ENCODE data around the gene CRYBB1. TPM values are rescaled to one million over a fixed set of nuclear protein-coding genes. Genes with fewer than 3 reads are reported as not detected.

Gene CRYBB1
- total and polyA plus RNA-seq, 4 donors: 0.17 to 2.3 (median 0.32) TPM; not detected in 1

DNA sequence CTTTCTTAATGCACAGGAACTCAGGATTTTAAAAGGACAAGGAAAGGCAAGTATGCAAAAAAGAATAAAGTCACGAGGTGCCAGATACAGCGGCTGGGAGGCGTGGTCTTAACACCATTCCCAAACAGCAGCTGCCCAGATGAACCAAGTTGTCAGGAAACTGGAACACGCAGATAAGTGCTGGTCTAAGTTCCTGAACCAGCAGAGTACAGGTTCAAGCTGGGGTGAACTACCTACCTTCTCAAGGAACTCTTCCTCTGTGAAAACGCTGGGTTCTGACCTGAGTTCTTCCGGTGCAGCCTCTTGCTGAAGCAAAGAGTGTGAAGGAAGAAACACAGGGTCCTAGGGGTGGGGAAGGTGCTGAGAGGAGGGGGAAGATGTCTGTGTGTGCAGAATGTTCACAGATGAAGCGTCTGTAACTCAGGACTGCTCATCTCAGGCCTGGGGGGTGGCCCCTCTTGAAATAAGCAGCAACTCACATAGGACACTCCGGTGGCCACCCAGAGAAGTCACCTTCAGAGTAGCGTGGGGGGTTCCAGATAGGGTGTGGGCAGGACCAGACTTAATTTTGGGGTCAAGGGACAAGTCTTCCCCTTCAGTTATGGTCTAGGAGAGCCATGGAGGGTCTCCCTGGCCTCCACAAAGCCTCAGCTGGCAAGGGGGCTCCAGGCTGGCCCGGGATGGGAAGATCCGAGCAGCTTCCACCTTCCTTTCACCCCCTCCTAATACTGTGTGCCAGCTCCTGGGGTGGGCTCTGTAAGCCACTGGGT is 31.1 kb downstream of the CRYBB1 start:
- peak; percentile 64 for TF ChIP-seq NR2F2 (IDR thresholded peaks at IDR 0.05)
- peak in 1 of 2 donors; percentile 7 for TF ChIP-seq RXRA (IDR thresholded peaks at IDR 0.05)
- TF ChIP-seq TAF1 (conservative IDR thresholded peaks at IDR 0.05): no peak
- WGBS: 71% methylated on average over 11 of the region's 11 CpGs
- peaks cover 8 to 43% (median 40%) of the 10 kb centered on the region in 4 donors for H3K4me1 ChIP-seq (ENCODE audit: control insufficient read depth in 4 of 4, insufficient read depth in 4 of 4, low read length in 3 of 4)
- no peak overlapping the region for H3K9ac ChIP-seq (ENCODE audit: low read depth in 1 of 2, low read length in 2 of 2)
- no peaks in the 10 kb centered on the region for H3K9me3 ChIP-seq (ENCODE audit: control insufficient read depth in 4 of 4, low read length in 3 of 4)
- no peak for DNase-seq (ENCODE audit: low spot score)
- H3K4me3 ChIP-seq (ENCODE audit: low read depth in 1 of 3, low read length in 3 of 3): no peak overlapping the region
- H3K27ac ChIP-seq (ENCODE audit: low read depth in 1 of 2, low read length in 2 of 2): peak overlapping the region; percentile 43 to 61
- H3K36me3 ChIP-seq (ENCODE audit: control insufficient read depth in 4 of 4, insufficient read depth in 3 of 4, low read depth in 1 of 4, low read length in 3 of 4): peaks cover 0 to 6% (median 4%) of the 10 kb centered on the region in 4 donors
- no peaks in the 10 kb centered on the region for H3K27me3 ChIP-seq (ENCODE audit: control insufficient read depth in 4 of 4, insufficient read depth in 4 of 4, low read length in 3 of 4)

DNA sequence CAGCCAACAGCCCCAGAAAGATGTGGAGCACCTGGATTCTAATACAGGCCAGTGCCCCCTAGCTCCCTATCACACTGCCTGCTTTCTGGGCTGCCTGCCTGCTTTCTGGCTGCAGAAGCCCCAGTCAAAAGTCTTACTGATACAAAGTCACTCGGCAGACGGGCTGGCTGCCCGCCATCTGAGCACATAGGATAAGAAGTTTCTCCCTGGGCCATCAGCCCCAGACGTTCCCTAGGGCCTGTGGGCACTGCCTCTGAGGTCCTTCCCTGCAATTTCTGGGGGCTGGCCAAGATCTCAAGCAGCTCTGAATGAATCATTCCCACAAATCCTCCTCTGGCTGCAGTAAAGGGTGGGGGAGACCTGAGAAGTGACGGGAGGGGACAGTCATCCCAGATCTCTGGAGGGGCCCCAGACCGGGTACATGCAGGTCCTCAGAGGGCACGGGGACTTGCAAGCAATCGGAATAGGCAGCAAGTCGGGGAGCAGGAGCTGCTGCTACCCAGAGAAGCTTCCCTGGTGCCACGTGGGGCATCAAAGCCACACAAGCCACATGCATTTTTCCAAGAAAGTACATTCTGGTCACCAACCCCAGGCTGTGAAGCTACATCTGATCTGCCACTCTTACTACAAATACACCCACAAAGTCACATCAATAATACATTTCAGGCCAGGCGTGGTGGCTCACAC is 32.6 kb downstream of the CRYBB1 start:
- Histone ChIP-seq H3K9ac (ENCODE audit: low read depth in 1 of 2, low read length in 2 of 2) (no peak overlapping the region), H3K9me3 (ENCODE audit: control insufficient read depth in 4 of 4, low read length in 3 of 4) (no peaks in the 10 kb centered on the region), H3K4me1 (ENCODE audit: control insufficient read depth in 4 of 4, insufficient read depth in 4 of 4, low read length in 3 of 4) (peaks cover 8 to 37% (median 35%) of the 10 kb centered on the region in 4 donors), H3K4me3 (ENCODE audit: low read depth in 1 of 3, low read length in 3 of 3) (no peak overlapping the region), H3K27me3 (ENCODE audit: control insufficient read depth in 4 of 4, insufficient read depth in 4 of 4, low read length in 3 of 4) (no peaks in the 10 kb centered on the region), H3K36me3 (ENCODE audit: control insufficient read depth in 4 of 4, insufficient read depth in 3 of 4, low read depth in 1 of 4, low read length in 3 of 4) (peaks cover 0 to 6% (median 4%) of the 10 kb centered on the region in 4 donors), H3K27ac (ENCODE audit: low read depth in 1 of 2, low read length in 2 of 2) (no peak overlapping the region)
- peak; percentile 82 for DNase-seq (ENCODE audit: low spot score)
- TF ChIP-seq FOXA1 (IDR thresholded peaks at IDR 0.05): no peak
- no peak for TF ChIP-seq NR2F2 (IDR thresholded peaks at IDR 0.05)
- TF ChIP-seq RXRA (IDR thresholded peaks at IDR 0.05): peak in 1 of 2 donors; percentile 14
- TF ChIP-seq RAD21 (IDR thresholded peaks at IDR 0.05): peak in 1 of 2 donors; percentile 33
- whole genome bisulfite sequencing: 52% methylated on average over 11 of the region's 11 CpGs

DNA sequence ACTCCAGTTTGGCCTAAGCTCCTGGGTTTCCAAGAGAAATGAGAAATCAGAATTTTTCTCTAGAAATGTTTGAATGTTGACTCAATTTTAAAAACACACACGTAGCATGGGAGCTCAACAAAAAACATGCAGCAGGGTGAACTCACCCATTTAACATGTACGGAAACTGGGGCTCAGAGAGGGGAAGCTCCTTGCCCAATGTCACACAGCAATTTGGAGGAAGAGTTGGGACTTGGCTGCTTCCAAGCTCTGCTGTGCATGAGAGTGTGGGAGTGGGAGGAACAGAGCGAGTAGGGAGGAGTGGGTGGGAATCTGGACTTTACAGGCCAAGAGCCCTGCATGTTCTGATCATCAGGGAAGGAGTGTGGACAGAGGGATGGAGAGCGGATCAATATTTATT is 33.8 kb downstream of the CRYBB1 start:
- Histone ChIP-seq H3K4me3 (ENCODE audit: low read depth in 1 of 3, low read length in 3 of 3) (no peak overlapping the region), H3K9me3 (ENCODE audit: control insufficient read depth in 4 of 4, low read length in 3 of 4) (no peaks in the 10 kb centered on the region), H3K36me3 (ENCODE audit: control insufficient read depth in 4 of 4, insufficient read depth in 3 of 4, low read depth in 1 of 4, low read length in 3 of 4) (peaks cover 0 to 8% (median 5%) of the 10 kb centered on the region in 4 donors), H3K9ac (ENCODE audit: low read depth in 1 of 2, low read length in 2 of 2) (no peak overlapping the region), H3K27me3 (ENCODE audit: control insufficient read depth in 4 of 4, insufficient read depth in 4 of 4, low read length in 3 of 4) (no peaks in the 10 kb centered on the region), H3K4me1 (ENCODE audit: control insufficient read depth in 4 of 4, insufficient read depth in 4 of 4, low read length in 3 of 4) (peaks cover 8 to 37% (median 35%) of the 10 kb centered on the region in 4 donors), H3K27ac (ENCODE audit: low read depth in 1 of 2, low read length in 2 of 2) (no peak overlapping the region)
- TF ChIP-seq FOXA2 (IDR thresholded peaks at IDR 0.05): no peak
- TF ChIP-seq JUND (IDR thresholded peaks at IDR 0.05): no peak
- WGBS: 82% methylated on average over 4 of the region's 4 CpGs
- DNase-seq (ENCODE audit: low spot score): no peak

DNA sequence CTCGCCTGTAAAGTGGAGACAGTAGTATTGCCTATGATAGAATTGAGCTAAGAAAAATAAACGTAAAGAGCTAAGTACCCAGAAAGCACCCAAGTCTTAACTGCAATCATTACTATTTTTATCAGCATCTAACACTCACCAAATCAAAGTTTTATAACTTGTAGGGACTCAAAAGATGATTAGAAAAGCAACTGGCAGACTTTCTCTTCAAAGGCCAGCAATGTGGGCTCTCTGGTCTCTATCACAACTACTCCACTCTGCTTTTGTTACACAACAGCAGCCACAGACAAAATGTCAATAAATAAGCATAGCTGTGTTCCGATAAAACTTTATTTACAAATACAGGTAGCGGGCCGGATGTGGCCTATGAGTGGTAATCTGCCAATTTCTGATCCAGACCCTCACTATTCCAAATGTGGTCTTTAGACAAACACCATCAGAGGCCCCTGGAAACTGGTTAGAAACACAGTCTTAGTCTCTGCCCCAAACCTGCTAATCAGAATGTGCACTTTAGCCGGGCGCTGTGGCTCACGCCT is 36.1 kb downstream of the CRYBB1 start:
- no peaks in the 10 kb centered on the region for H3K9me3 ChIP-seq (ENCODE audit: control insufficient read depth in 4 of 4, low read length in 3 of 4)
- DNase-seq (ENCODE audit: low spot score): no peak
- no peak overlapping the region for H3K4me3 ChIP-seq (ENCODE audit: low read depth in 1 of 3, low read length in 3 of 3)
- no peak overlapping the region for H3K27ac ChIP-seq (ENCODE audit: low read depth in 1 of 2, low read length in 2 of 2)
- H3K9ac ChIP-seq (ENCODE audit: low read depth in 1 of 2, low read length in 2 of 2): no peak overlapping the region
- no peaks in the 10 kb centered on the region for H3K27me3 ChIP-seq (ENCODE audit: control insufficient read depth in 4 of 4, insufficient read depth in 4 of 4, low read length in 3 of 4)
- peaks cover 5 to 23% (median 20%) of the 10 kb centered on the region in 4 donors for H3K4me1 ChIP-seq (ENCODE audit: control insufficient read depth in 4 of 4, insufficient read depth in 4 of 4, low read length in 3 of 4)
- 85% methylated on average over 8 of the region's 8 CpGs for WGBS
- peaks cover 0 to 12% (median 5%) of the 10 kb centered on the region in 4 donors for H3K36me3 ChIP-seq (ENCODE audit: control insufficient read depth in 4 of 4, insufficient read depth in 3 of 4, low read depth in 1 of 4, low read length in 3 of 4)
- TF ChIP-seq FOXA2 (IDR thresholded peaks at IDR 0.05) (no peak), FOXA1 (IDR thresholded peaks at IDR 0.05) (no peak), HNF4A (conservative IDR thresholded peaks at IDR 0.05) (no peak), YY1 (IDR thresholded peaks at IDR 0.05) (no peak), JUND (IDR thresholded peaks at IDR 0.05) (no peak), TAF1 (conservative IDR thresholded peaks at IDR 0.05) (no peak), GABPA (IDR thresholded peaks at IDR 0.05 in 1 of 2, conservative IDR thresholded peaks at IDR 0.05 in 1 of 2) (no peak), HNF4G (IDR thresholded peaks at IDR 0.05) (no peak), RAD21 (IDR thresholded peaks at IDR 0.05) (no peak)
- TF ChIP-seq, protein P1, sequence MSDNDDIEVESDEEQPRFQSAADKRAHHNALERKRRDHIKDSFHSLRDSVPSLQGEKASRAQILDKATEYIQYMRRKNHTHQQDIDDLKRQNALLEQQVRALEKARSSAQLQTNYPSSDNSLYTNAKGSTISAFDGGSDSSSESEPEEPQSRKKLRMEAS (IDR thresholded peaks at IDR 0.05): no peak
- TF ChIP-seq, protein P2, sequence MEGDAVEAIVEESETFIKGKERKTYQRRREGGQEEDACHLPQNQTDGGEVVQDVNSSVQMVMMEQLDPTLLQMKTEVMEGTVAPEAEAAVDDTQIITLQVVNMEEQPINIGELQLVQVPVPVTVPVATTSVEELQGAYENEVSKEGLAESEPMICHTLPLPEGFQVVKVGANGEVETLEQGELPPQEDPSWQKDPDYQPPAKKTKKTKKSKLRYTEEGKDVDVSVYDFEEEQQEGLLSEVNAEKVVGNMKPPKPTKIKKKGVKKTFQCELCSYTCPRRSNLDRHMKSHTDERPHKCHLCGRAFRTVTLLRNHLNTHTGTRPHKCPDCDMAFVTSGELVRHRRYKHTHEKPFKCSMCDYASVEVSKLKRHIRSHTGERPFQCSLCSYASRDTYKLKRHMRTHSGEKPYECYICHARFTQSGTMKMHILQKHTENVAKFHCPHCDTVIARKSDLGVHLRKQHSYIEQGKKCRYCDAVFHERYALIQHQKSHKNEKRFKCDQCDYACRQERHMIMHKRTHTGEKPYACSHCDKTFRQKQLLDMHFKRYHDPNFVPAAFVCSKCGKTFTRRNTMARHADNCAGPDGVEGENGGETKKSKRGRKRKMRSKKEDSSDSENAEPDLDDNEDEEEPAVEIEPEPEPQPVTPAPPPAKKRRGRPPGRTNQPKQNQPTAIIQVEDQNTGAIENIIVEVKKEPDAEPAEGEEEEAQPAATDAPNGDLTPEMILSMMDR (IDR thresholded peaks at IDR 0.05; ENCODE audit: low read depth, low read length, missing input control): no peak
- TF ChIP-seq, protein P3, sequence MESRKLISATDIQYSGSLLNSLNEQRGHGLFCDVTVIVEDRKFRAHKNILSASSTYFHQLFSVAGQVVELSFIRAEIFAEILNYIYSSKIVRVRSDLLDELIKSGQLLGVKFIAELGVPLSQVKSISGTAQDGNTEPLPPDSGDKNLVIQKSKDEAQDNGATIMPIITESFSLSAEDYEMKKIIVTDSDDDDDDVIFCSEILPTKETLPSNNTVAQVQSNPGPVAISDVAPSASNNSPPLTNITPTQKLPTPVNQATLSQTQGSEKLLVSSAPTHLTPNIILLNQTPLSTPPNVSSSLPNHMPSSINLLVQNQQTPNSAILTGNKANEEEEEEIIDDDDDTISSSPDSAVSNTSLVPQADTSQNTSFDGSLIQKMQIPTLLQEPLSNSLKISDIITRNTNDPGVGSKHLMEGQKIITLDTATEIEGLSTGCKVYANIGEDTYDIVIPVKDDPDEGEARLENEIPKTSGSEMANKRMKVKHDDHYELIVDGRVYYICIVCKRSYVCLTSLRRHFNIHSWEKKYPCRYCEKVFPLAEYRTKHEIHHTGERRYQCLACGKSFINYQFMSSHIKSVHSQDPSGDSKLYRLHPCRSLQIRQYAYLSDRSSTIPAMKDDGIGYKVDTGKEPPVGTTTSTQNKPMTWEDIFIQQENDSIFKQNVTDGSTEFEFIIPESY (IDR thresholded peaks at IDR 0.05): no peak
- TF ChIP-seq, protein P4, sequence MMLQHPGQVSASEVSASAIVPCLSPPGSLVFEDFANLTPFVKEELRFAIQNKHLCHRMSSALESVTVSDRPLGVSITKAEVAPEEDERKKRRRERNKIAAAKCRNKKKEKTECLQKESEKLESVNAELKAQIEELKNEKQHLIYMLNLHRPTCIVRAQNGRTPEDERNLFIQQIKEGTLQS (IDR thresholded peaks at IDR 0.05): no peak

All from liver (tissue), 9 donors.